GM23338 (cell line): Measurements from ENCODE around the gene FANCD2OS.
"Not testable (repeated sequence)": the region's sequence is repeated elsewhere in the genome, so short reads cannot be mapped to it uniquely, and the experiment has no call there.

Source experiments
- CREB1 ChIP-seq: fragments of 250-450 bp; sonication (Bioruptor Pico); IDR thresholded peaks from 2 replicates; pipeline ENCODE4 v1.5.0; 2020; ENCODE audit warnings: low read depth, mild to moderate bottlenecking, moderate library complexity
- CTCF ChIP-seq, 2 experiments: fragments of 200-600 bp in 1 of 2; sonication (generic) in 1 of 2; conservative IDR thresholded peaks; 2 replicates each; pipeline versions ENCODE4 v1.5.1 to v1.6.1; 2016 to 2017; ENCODE audit warnings: antibody characterized with exemption in 2 of 2, low read depth in 2 of 2, mild to moderate bottlenecking in 2 of 2, moderate library complexity in 1 of 2
- ETS1 ChIP-seq: IDR thresholded peaks from 2 replicates; pipeline ENCODE4 v1.6.1; 2016; ENCODE audit warnings: antibody characterized with exemption
- EZH2 ChIP-seq: fragments of 200-600 bp; sonication (generic); IDR thresholded peaks from one replicate; pipeline ENCODE4 v1.8.0; 2017; ENCODE audit warnings: antibody characterized with exemption, mild to moderate bottlenecking, low read depth; ENCODE audit not compliant: unreplicated experiment
- EZH2phosphoT487 ChIP-seq: fragments of 200-600 bp; sonication (generic); IDR thresholded peaks from one replicate; pipeline ENCODE4 v1.8.1; 2018; ENCODE audit warnings: antibody characterized with exemption; ENCODE audit not compliant: unreplicated experiment
- JUNB ChIP-seq: IDR thresholded peaks from one replicate; pipeline ENCODE4 v1.6.1; 2016; ENCODE audit warnings: antibody characterized with exemption; ENCODE audit not compliant: unreplicated experiment
- POLR2AphosphoS5 ChIP-seq: IDR thresholded peaks from 2 replicates; pipeline ENCODE4 v1.6.1; 2016; ENCODE audit warnings: antibody characterized with exemption, low read depth
- STAT1 ChIP-seq: IDR thresholded peaks from one replicate; pipeline ENCODE4 v1.6.1; 2016; ENCODE audit warnings: antibody characterized with exemption; ENCODE audit not compliant: unreplicated experiment
- ZNF114 ChIP-seq: fragments of 250-450 bp; sonication (Bioruptor Pico); IDR thresholded peaks from 2 replicates; pipeline ENCODE4 v1.5.0; 2020; ENCODE audit warnings: mild to moderate bottlenecking, moderate library complexity
- ZNF331 ChIP-seq: fragments of 250-450 bp; sonication (Bioruptor Pico); IDR thresholded peaks from 2 replicates; pipeline ENCODE4 v1.5.0; 2020; ENCODE audit warnings: low read depth, mild to moderate bottlenecking, moderate library complexity
- TF ChIP-seq, protein P1 (sequence below): IDR thresholded peaks from one replicate; pipeline ENCODE4 v1.6.1; 2018; ENCODE audit warnings: antibody characterized with exemption; ENCODE audit not compliant: unreplicated experiment
- TF ChIP-seq, protein P2 (sequence below): fragments of 250-450 bp; sonication (Bioruptor Pico); IDR thresholded peaks from 2 replicates; pipeline ENCODE4 v1.5.0; 2020; ENCODE audit warnings: mild to moderate bottlenecking, moderate library complexity

DNA sequence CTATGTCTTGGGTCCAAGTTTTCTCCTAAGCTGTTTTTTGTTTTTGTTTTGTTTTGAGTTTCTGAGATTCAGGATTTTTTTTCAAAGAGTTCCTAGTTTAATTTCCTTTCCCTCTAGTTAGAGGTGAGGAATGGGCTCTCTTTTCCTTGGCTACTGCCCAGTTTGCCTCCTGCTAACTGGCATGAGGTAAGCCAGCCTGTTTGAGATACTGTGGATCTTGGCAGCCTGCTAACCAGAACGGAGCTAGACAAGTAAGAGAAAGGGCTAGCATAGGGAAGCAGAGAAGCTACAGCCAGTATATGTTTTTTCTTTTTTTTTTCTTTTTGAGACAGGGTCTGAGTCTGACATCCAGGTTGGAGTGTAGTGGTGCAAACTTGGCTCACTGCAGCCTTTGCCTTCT is 17.3 kb downstream of the FANCD2OS start:
- TF ChIP-seq, protein P1, sequence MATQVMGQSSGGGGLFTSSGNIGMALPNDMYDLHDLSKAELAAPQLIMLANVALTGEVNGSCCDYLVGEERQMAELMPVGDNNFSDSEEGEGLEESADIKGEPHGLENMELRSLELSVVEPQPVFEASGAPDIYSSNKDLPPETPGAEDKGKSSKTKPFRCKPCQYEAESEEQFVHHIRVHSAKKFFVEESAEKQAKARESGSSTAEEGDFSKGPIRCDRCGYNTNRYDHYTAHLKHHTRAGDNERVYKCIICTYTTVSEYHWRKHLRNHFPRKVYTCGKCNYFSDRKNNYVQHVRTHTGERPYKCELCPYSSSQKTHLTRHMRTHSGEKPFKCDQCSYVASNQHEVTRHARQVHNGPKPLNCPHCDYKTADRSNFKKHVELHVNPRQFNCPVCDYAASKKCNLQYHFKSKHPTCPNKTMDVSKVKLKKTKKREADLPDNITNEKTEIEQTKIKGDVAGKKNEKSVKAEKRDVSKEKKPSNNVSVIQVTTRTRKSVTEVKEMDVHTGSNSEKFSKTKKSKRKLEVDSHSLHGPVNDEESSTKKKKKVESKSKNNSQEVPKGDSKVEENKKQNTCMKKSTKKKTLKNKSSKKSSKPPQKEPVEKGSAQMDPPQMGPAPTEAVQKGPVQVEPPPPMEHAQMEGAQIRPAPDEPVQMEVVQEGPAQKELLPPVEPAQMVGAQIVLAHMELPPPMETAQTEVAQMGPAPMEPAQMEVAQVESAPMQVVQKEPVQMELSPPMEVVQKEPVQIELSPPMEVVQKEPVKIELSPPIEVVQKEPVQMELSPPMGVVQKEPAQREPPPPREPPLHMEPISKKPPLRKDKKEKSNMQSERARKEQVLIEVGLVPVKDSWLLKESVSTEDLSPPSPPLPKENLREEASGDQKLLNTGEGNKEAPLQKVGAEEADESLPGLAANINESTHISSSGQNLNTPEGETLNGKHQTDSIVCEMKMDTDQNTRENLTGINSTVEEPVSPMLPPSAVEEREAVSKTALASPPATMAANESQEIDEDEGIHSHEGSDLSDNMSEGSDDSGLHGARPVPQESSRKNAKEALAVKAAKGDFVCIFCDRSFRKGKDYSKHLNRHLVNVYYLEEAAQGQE, result not testable (repeated sequence)
- not testable (repeated sequence) for TF ChIP-seq CTCF (conservative IDR thresholded peaks at IDR 0.05; ENCODE audit: low read depth in 2 of 2); CREB1; EZH2; POLR2AphosphoS5; ZNF331; EZH2phosphoT487; ETS1; STAT1; ZNF114 (CRISPR knock-in tag); JUNB
- TF ChIP-seq, protein P2, sequence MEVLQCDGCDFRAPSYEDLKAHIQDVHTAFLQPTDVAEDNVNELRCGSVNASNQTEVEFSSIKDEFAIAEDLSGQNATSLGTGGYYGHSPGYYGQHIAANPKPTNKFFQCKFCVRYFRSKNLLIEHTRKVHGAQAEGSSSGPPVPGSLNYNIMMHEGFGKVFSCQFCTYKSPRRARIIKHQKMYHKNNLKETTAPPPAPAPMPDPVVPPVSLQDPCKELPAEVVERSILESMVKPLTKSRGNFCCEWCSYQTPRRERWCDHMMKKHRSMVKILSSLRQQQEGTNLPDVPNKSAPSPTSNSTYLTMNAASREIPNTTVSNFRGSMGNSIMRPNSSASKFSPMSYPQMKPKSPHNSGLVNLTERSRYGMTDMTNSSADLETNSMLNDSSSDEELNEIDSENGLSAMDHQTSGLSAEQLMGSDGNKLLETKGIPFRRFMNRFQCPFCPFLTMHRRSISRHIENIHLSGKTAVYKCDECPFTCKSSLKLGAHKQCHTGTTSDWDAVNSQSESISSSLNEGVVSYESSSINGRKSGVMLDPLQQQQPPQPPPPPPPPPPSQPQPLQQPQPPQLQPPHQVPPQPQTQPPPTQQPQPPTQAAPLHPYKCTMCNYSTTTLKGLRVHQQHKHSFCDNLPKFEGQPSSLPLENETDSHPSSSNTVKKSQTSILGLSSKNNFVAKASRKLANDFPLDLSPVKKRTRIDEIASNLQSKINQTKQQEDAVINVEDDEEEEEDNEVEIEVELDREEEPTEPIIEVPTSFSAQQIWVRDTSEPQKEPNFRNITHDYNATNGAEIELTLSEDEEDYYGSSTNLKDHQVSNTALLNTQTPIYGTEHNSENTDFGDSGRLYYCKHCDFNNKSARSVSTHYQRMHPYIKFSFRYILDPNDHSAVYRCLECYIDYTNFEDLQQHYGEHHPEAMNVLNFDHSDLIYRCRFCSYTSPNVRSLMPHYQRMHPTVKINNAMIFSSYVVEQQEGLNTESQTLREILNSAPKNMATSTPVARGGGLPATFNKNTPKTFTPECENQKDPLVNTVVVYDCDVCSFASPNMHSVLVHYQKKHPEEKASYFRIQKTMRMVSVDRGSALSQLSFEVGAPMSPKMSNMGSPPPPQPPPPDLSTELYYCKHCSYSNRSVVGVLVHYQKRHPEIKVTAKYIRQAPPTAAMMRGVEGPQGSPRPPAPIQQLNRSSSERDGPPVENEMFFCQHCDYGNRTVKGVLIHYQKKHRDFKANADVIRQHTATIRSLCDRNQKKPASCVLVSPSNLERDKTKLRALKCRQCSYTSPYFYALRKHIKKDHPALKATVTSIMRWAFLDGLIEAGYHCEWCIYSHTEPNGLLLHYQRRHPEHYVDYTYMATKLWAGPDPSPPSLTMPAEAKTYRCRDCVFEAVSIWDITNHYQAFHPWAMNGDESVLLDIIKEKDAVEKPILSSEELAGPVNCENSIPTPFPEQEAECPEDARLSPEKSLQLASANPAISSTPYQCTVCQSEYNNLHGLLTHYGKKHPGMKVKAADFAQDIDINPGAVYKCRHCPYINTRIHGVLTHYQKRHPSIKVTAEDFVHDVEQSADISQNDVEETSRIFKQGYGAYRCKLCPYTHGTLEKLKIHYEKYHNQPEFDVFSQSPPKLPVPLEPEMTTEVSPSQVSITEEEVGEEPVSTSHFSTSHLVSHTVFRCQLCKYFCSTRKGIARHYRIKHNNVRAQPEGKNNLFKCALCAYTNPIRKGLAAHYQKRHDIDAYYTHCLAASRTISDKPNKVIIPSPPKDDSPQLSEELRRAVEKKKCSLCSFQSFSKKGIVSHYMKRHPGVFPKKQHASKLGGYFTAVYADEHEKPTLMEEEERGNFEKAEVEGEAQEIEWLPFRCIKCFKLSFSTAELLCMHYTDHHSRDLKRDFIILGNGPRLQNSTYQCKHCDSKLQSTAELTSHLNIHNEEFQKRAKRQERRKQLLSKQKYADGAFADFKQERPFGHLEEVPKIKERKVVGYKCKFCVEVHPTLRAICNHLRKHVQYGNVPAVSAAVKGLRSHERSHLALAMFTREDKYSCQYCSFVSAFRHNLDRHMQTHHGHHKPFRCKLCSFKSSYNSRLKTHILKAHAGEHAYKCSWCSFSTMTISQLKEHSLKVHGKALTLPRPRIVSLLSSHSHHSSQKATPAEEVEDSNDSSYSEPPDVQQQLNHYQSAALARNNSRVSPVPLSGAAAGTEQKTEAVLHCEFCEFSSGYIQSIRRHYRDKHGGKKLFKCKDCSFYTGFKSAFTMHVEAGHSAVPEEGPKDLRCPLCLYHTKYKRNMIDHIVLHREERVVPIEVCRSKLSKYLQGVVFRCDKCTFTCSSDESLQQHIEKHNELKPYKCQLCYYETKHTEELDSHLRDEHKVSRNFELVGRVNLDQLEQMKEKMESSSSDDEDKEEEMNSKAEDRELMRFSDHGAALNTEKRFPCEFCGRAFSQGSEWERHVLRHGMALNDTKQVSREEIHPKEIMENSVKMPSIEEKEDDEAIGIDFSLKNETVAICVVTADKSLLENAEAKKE (CRISPR knock-in tag), result not testable (repeated sequence)
